Nephron progenitor cell (in vitro differentiated cells): ENCODE measurements around the gene TMEM31.
"Not testable (repeated sequence)": the region's sequence is repeated elsewhere in the genome, so short reads cannot be mapped to it uniquely, and the experiment has no call there.

Source experiments
- DNase-seq: peaks from one replicate; pipeline ENCODE4 v3.0.0; 2021
- H3K27ac Mint-ChIP-seq: 2 replicates; pipeline ENCODE4 v1.8.0; 2021; ENCODE audit warnings: mild to moderate bottlenecking, moderate library complexity, mixed read lengths
- H3K27me3 Mint-ChIP-seq: 2 replicates; pipeline ENCODE4 v1.8.0; 2021; ENCODE audit warnings: mild to moderate bottlenecking, low read depth, mixed read lengths; ENCODE audit not compliant: poor library complexity
- H3K36me3 Mint-ChIP-seq: 2 replicates; pipeline ENCODE4 v1.8.0; 2021; ENCODE audit warnings: low read depth, mixed read lengths
- H3K4me1 Mint-ChIP-seq: 2 replicates; pipeline ENCODE4 v1.8.0; 2021; ENCODE audit warnings: mixed read lengths
- H3K4me3 Mint-ChIP-seq: 2 replicates; pipeline ENCODE4 v1.8.0; 2021; ENCODE audit warnings: mild to moderate bottlenecking, moderate library complexity, mixed read lengths
- H3K9me3 Mint-ChIP-seq: 2 replicates; pipeline ENCODE4 v1.8.0; 2021; ENCODE audit warnings: mild to moderate bottlenecking, moderate library complexity, mixed read lengths
- CTCF ChIP-seq: fragments of 200-600 bp; sonication (generic); IDR thresholded peaks from 2 replicates; pipeline ENCODE4 v1.5.0; 2021; ENCODE audit warnings: antibody characterized with exemption

The TMEM31 gene

GRCh38 chrX:103758555-103758954, 47.8 kb downstream of the TMEM31 start:
- no peak for TF ChIP-seq CTCF
- Mint-ChIP-seq H3K4me3 (no peak overlapping the region), H3K4me1 (peaks cover 21% of the 10 kb centered on the region), H3K27me3 (peaks cover 9% of the 10 kb centered on the region), H3K9me3 (peaks cover 39% of the 10 kb centered on the region), H3K27ac (no peak overlapping the region), H3K36me3 (peaks cover 20% of the 10 kb centered on the region)
- DNase-seq, result no peak

- H3K27ac Mint-ChIP-seq, H3K27me3 Mint-ChIP-seq, DNase-seq, H3K4me3 Mint-ChIP-seq: not testable (repeated sequence)
- peaks cover 19% of the 10 kb centered on the region for H3K36me3 Mint-ChIP-seq
- peaks cover 50% of the 10 kb centered on the region for H3K9me3 Mint-ChIP-seq
- H3K4me1 Mint-ChIP-seq, result peaks cover 41% of the 10 kb centered on the region
Measured at GRCh38 chrX:103763541-103763940, 52.8 kb downstream of the TMEM31 start.
